Sigmoid colon (tissue), 7 donors: ENCODE results near the gene BDKRB1. TPM values are rescaled to one million over a fixed set of nuclear protein-coding genes. Genes with fewer than 3 reads are reported as not detected.
"Not testable (repeated sequence)": the region's sequence is repeated elsewhere in the genome, so short reads cannot be mapped to it uniquely, and the experiment has no call there.

Experiments used
- DNase-seq: peaks from one replicate; pipeline ENCODE4 v3.0.0-alpha.2; 2019
- H3K27ac ChIP-seq, 4 donors: fragments of 200-600 bp; sonication (generic); one replicate each; pipeline ENCODE4 v1.5.1; 2016 to 2019; ENCODE audit warnings: mild to moderate bottlenecking in 1 of 4
- H3K27me3 ChIP-seq, 3 donors: fragments of 200-600 bp; sonication (generic); one replicate each; pipeline ENCODE4 v1.5.1; 2019; ENCODE audit warnings: mild to moderate bottlenecking in 1 of 3
- H3K36me3 ChIP-seq, 4 donors: fragments of 200-600 bp; sonication (generic); one replicate each; pipeline ENCODE4 v1.5.1; 2016 to 2019
- H3K4me1 ChIP-seq, 4 donors: fragments of 200-600 bp; sonication (generic); one replicate each; pipeline ENCODE4 v1.5.1; 2017 to 2019
- H3K4me3 ChIP-seq, 4 donors: fragments of 200-600 bp; sonication (generic); one replicate each; pipeline ENCODE4 v1.5.1; 2017 to 2019; ENCODE audit warnings: mild to moderate bottlenecking in 2 of 4, moderate library complexity in 1 of 4
- H3K9me3 ChIP-seq, 4 donors: fragments of 200-600 bp in 3 of 4; sonication (generic) in 3 of 4; one replicate each; pipeline versions ENCODE4 v1.5.1 to v1.6.1; 2013 to 2019
- EP300 ChIP-seq, 4 donors: sonication (generic); formaldehyde crosslinking; IDR thresholded peaks; one replicate each; pipeline ENCODE4 v1.6.1; 2017; ENCODE audit warnings: antibody characterized with exemption in 4 of 4
- POLR2A ChIP-seq, 2 donors: fragments of 450-650 bp; IDR thresholded peaks; one replicate each; pipeline ENCODE4 v1.6.1; 2016; ENCODE audit warnings: antibody characterized with exemption in 2 of 2, mild to moderate bottlenecking in 2 of 2, moderate library complexity in 2 of 2
- POLR2AphosphoS5 ChIP-seq, 4 donors: sonication (generic); formaldehyde crosslinking; IDR thresholded peaks; one replicate each; pipeline ENCODE4 v1.6.1; 2017; ENCODE audit warnings: antibody characterized with exemption in 4 of 4
- WGBS, 2 donors: extraction: QIAGEN DNeasy Blood & Tissue Kit; methylation state at CpG; one replicate each; pipeline ENCODE4 v1.1.7; 2013; 5-methylcytosine and 5-hydroxymethylcytosine counted together
- intact Hi-C: fragments of 100-400 bp; cut with DNase I; formaldehyde crosslinking; loops from one replicate; pipeline ENCODE4 v1.15.1; 2023
- polyA plus RNA-seq, 3 donors: library from polyadenylated mRNA; stranded (reverse); fragments of 200-250 nt; gene quantifications; one replicate each; pipeline ENCODE4 v1.2.3, GENCODE V29; 2013
- total RNA-seq, 4 donors: library from RNA; depleted of rRNA; stranded (reverse); fragments of >200 nt; gene quantifications; one replicate each; pipeline ENCODE4 v1.1.0, GENCODE V29; 2016
- TF ChIP-seq, protein P1 (sequence below), 4 experiments: fragments of 450-650 bp in 3 of 4; fragments of 200-600 bp in 1 of 4; IDR thresholded peaks; one replicate each; pipeline ENCODE4 v1.5.1; 2016 to 2019; ENCODE audit warnings: antibody characterized with exemption in 4 of 4, mild to moderate bottlenecking in 3 of 4, moderate library complexity in 2 of 4
- donor health status: healthy with polysubstance abuse.
- donor health status: Bipolar disorder and iron deficiency.
- donor health status: healthy.

BDKRB1 gene
- total and polyA plus RNA-seq, 7 donors: 0.33 to 4.9 (median 2.4) TPM

DNA sequence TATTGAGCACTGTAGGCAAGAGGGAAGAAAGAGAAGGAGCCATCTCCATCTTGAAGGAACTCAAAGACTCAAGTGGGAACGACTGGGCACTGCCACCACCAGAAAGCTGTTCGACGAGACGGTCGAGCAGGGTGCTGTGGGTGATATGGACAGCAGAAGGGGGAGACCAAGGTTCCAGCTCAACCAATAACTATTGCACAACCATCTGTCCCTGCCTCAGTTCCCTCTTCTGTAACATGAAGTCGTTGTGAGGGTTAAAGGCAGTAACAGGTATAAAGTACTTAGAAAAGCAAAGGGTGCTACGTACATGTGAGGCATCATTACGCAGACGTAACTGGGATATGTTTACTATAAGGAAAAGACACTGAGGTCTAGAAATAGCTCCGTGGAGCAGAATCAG lies 13.9 kb upstream of the BDKRB1 start:
- peaks cover 0 to 8% (median 6%) of the 10 kb centered on the region in 4 donors for H3K4me1 ChIP-seq
- TF ChIP-seq POLR2A (IDR thresholded peaks at IDR 0.05) (no peak), EP300 (IDR thresholded peaks at IDR 0.05) (no peak), POLR2AphosphoS5 (IDR thresholded peaks at IDR 0.05) (no peak)
- TF ChIP-seq, protein P1, sequence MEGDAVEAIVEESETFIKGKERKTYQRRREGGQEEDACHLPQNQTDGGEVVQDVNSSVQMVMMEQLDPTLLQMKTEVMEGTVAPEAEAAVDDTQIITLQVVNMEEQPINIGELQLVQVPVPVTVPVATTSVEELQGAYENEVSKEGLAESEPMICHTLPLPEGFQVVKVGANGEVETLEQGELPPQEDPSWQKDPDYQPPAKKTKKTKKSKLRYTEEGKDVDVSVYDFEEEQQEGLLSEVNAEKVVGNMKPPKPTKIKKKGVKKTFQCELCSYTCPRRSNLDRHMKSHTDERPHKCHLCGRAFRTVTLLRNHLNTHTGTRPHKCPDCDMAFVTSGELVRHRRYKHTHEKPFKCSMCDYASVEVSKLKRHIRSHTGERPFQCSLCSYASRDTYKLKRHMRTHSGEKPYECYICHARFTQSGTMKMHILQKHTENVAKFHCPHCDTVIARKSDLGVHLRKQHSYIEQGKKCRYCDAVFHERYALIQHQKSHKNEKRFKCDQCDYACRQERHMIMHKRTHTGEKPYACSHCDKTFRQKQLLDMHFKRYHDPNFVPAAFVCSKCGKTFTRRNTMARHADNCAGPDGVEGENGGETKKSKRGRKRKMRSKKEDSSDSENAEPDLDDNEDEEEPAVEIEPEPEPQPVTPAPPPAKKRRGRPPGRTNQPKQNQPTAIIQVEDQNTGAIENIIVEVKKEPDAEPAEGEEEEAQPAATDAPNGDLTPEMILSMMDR (IDR thresholded peaks at IDR 0.05): no peak
- intact Hi-C loops: no loop called here
- H3K27me3 ChIP-seq: no peaks in the 10 kb centered on the region
- H3K27ac ChIP-seq: no peak overlapping the region
- peaks cover 0 to 18% (median 4%) of the 10 kb centered on the region in 4 donors for H3K36me3 ChIP-seq
- no peak for DNase-seq
- H3K4me3 ChIP-seq: no peak overlapping the region
- 95 to 96% methylated on average over 10 of the region's 10 CpGs for WGBS, 2 donors
- no peaks in the 10 kb centered on the region for H3K9me3 ChIP-seq

DNA sequence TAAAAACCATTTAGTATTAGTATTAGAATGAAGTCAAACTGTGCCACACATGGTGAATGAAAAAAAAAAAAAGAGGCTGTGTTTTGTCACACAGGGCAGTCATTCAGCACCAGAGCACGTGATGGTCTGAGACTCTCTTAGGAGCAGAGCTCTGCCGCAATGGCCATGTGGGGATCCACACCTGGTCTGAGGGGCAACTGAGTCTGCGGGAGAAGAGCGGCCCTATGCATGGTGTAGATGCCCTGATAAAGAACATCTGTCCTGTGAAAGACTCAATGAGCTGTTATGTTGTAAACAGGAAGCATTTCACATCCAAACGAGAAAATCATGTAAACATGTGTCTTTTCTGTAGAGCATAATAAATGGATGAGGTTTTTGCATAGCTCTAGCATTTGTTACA lies 12.2 kb upstream of the BDKRB1 start:
- 61 to 63% methylated on average over 5 of the region's 5 CpGs for WGBS, 2 donors
- TF ChIP-seq, protein P1 (IDR thresholded peaks at IDR 0.05): no peak
- no peak for TF ChIP-seq POLR2AphosphoS5 (IDR thresholded peaks at IDR 0.05)
- no peak for TF ChIP-seq POLR2A (IDR thresholded peaks at IDR 0.05)
- no peak for TF ChIP-seq EP300 (IDR thresholded peaks at IDR 0.05)
- Histone ChIP-seq H3K9me3 (no peaks in the 10 kb centered on the region), H3K27me3 (no peaks in the 10 kb centered on the region), H3K4me1 (peaks cover 0 to 7% (median 5%) of the 10 kb centered on the region in 4 donors), H3K36me3 (peaks cover 0 to 18% (median 4%) of the 10 kb centered on the region in 4 donors), H3K4me3 (no peak overlapping the region), H3K27ac (no peak overlapping the region)
- intact Hi-C loops: no loop called here
- no peak for DNase-seq

DNA sequence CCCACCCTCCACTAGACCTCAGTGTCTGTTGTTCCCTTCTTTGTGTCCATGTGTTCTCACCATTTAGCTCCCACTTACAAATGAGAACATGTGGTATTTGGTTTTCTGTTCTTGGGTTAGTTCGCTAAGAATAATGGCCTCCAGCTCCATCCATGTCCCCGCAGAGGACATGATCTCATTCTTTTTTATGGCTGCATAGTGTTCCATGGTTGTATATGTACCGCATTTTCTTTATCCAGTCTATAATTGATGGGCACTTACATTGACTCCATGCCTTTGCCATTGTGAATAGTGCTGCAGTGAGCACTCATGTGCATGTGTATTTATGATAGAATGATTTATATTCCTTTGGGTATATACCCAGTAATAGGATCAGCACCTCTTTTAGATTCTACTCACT lies 10.9 kb upstream of the BDKRB1 start:
- 95 to 97% methylated on average over 3 of the region's 3 CpGs for WGBS, 2 donors
- intact Hi-C loops: not testable (repeated sequence)

DNA sequence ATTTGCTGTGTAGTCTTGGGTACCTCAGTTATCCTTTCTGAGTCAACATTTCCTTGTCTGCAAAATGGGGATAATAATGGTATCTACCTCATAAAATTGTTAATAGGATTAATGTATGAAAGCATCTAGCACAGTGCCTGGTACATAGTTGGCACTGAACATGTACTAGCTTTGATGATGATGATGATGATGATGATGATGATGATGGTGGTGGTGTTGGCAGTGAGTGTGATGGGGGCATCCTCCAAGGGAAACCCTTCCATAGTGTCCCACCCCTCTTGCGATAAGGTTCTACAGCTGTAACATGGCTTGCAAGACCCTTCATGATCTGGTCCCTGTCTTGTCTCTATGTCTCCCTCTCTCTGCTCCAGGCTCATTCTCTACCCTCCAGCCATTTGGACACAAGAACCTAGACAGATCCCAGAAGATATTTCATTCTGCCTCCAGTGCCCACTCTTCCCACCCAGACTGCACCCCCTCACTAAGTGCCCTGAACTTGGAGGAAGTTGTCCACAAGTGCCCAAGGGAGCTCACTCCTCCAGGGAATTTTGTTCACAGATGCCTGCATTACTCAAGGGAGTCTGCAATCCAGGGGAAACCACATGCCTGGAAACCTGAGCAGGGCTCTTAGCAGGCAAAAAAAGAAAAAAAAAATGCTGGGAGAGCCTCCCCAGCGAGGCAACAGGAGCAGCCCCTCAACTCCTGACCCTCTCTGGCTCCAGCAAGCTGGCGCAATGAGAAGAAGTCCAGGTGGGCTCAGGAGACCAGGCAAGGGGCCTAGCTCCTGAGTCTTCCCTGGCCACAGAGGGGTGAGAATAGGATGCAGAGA lies 10.1 kb upstream of the BDKRB1 start:
- Histone ChIP-seq H3K27ac (peak overlapping the region in 1 of 4 donors; percentile 22), H3K27me3 (no peaks in the 10 kb centered on the region), H3K4me1 (peaks cover 0 to 19% (median 15%) of the 10 kb centered on the region in 4 donors), H3K9me3 (no peaks in the 10 kb centered on the region), H3K4me3 (no peak overlapping the region), H3K36me3 (peaks cover 0 to 12% (median 4%) of the 10 kb centered on the region in 4 donors)
- intact Hi-C loops: no loop called here
- no peak for DNase-seq
- TF ChIP-seq, protein P1 (IDR thresholded peaks at IDR 0.05): no peak
- no peak for TF ChIP-seq POLR2A (IDR thresholded peaks at IDR 0.05)
- TF ChIP-seq EP300 (IDR thresholded peaks at IDR 0.05): no peak
- TF ChIP-seq POLR2AphosphoS5 (IDR thresholded peaks at IDR 0.05): no peak
- 92 to 94% methylated on average over 3 of the region's 3 CpGs for WGBS, 2 donors

More for the DNA sequence above, 10.9 kb upstream of the BDKRB1 start:
- not testable (repeated sequence) for H3K4me3 ChIP-seq, DNase-seq, H3K27ac ChIP-seq, H3K27me3 ChIP-seq, H3K9me3 ChIP-seq
- peaks cover 0 to 18% (median 4%) of the 10 kb centered on the region in 4 donors for H3K36me3 ChIP-seq
- peaks cover 0 to 19% (median 15%) of the 10 kb centered on the region in 4 donors for H3K4me1 ChIP-seq

DNA sequence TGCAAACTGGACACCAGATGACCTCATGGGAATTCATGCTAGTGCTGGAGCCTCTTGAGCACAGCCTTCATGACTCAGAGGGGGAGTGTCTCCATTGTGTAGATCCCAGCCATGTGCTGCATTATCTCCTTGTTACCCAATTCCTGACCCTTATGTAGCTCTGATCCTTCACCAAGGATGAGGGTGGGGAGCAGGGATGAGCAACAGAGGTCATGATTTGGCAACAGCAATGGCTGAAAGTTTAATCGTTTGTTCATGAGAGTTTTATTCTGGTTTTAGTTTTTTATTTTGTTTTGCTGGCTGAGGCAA lies 9.5 kb upstream of the BDKRB1 start:
- WGBS, 2 donors: 76 to 78% methylated on average over 1 of the region's 1 CpG
- no peak for DNase-seq
- intact Hi-C loops: no loop called here
- peaks cover 0 to 19% (median 15%) of the 10 kb centered on the region in 4 donors for H3K4me1 ChIP-seq
- H3K27ac ChIP-seq: no peak overlapping the region
- TF ChIP-seq POLR2AphosphoS5 (IDR thresholded peaks at IDR 0.05) (peak in 1 of 4 donors; percentile 48), POLR2A (IDR thresholded peaks at IDR 0.05) (no peak), EP300 (IDR thresholded peaks at IDR 0.05) (no peak)
- H3K9me3 ChIP-seq: no peaks in the 10 kb centered on the region
- no peak overlapping the region for H3K4me3 ChIP-seq
- peaks cover 0 to 6% (median 3%) of the 10 kb centered on the region in 4 donors for H3K36me3 ChIP-seq
- H3K27me3 ChIP-seq: no peaks in the 10 kb centered on the region
